Osteoblast (primary cell): Measurements from ENCODE around the gene SDHAF4. TPM values are rescaled to one million over a fixed set of nuclear protein-coding genes. Genes with fewer than 3 reads are reported as not detected.
A peak's percentile ranks its signal among the peaks of the same experiment; 100 is the strongest.

ENCODE experiments used
- DNase-seq: peaks from one replicate; pipeline ENCODE4 v3.0.0; 2011; ENCODE audit warnings: low spot score, mixed read lengths; ENCODE audit not compliant: insufficient read length; ENCODE audit errors: missing footprints
- H2AFZ ChIP-seq: 2 replicates; pipeline ENCODE4 v1.6.0; 2011; ENCODE audit warnings: mild to moderate bottlenecking, low read length
- H3K27ac ChIP-seq: 2 replicates; pipeline ENCODE4 v1.5.1; 2011; ENCODE audit warnings: mild to moderate bottlenecking, low read depth, low read length, moderate library complexity
- H3K27me3 ChIP-seq: 2 replicates; pipeline ENCODE4 v1.6.0; 2012; ENCODE audit warnings: mild to moderate bottlenecking, control low read depth, inconsistent platforms, low read length, moderate library complexity; ENCODE audit not compliant: insufficient read depth
- H3K36me3 ChIP-seq: 2 replicates; pipeline ENCODE4 v1.5.1; 2011; ENCODE audit warnings: mild to moderate bottlenecking, low read length, control low read depth, moderate library complexity; ENCODE audit not compliant: insufficient read depth
- H3K4me1 ChIP-seq: 2 replicates; pipeline ENCODE4 v1.5.1; 2011; ENCODE audit warnings: mild to moderate bottlenecking, low read length, control low read depth, moderate library complexity; ENCODE audit not compliant: insufficient read depth
- H3K4me2 ChIP-seq: 2 replicates; pipeline ENCODE4 v1.6.0; 2011; ENCODE audit warnings: mild to moderate bottlenecking, low read length; ENCODE audit not compliant: insufficient read depth
- H3K4me3 ChIP-seq: fragments of 200-600 bp; sonication (generic); 3 replicates; pipeline ENCODE4 v1.5.1; 2012; ENCODE audit warnings: mild to moderate bottlenecking, low read length, inconsistent platforms; ENCODE audit not compliant: insufficient read depth
- H3K79me2 ChIP-seq: 2 replicates; pipeline ENCODE4 v1.6.0; 2012; ENCODE audit warnings: mild to moderate bottlenecking, low read length, control low read depth, inconsistent platforms; ENCODE audit not compliant: insufficient read depth
- H3K9me3 ChIP-seq: 2 replicates; pipeline ENCODE4 v1.5.1; 2011; ENCODE audit warnings: low read depth, low read length, control low read depth
- H4K20me1 ChIP-seq: 2 replicates; pipeline ENCODE4 v1.6.0; 2012; ENCODE audit warnings: mild to moderate bottlenecking, low read length, control low read depth; ENCODE audit not compliant: insufficient read depth
- CTCF ChIP-seq: IDR thresholded peaks from 2 replicates; pipeline ENCODE4 v1.5.1; 2011; ENCODE audit warnings: mild to moderate bottlenecking, low read depth, low read length, moderate library complexity; ENCODE audit errors: extremely low read depth
- total RNA-seq: library from RNA; depleted of rRNA; stranded (reverse); fragments of >200 nt; gene quantifications from 2 replicates; pipeline ENCODE4 v1.2.3, GENCODE V29; 2012

The SDHAF4 gene
- 6.9 and 7.1 TPM in 2 replicates for total RNA-seq

DNA sequence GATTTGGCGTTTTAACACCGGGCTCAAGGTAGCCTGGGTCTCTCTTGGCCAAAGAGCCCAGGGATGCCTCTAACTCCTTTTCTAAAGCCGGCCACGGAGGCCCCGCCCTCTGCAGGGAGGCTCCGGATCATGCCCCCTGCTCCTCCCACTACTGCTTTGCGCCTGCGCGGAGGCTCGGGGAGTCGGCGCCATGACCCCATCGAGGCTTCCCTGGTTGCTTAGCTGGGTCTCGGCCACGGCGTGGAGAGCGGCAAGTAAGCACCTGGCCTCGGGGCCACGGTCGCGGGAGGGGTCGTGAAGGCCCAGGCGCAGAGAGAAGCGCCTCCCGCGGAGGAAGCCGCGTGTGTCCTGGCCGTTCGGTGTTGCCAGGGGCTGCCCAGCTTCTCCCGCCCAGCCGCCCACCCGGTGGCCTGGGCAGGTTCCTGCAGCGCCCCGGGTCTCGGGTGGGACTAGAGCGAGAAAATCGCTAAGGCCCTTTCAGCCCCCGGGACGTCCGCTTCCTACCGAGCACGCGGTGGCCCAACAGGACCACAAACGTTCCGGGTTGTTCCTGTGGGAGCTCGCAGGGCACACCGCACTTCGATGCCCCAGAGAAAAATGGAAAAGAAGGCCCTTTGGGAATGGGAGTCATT is at the start of gene SDHAF4:
Gene SDHAF4 (plus strand): TSS at position 180 of the 632 bp plus-strand sequence. CDS start 11 bp downstream, at position 191.
- Histone ChIP-seq H3K27me3 (no peaks in the 10 kb centered on the region), H3K36me3 (no peaks in the 10 kb centered on the region), H2AFZ (peak within 1 kb of the TSS; percentile 99), H3K79me2 (peaks cover 16% of the 10 kb centered on the region), H3K9me3 (no peaks in the 10 kb centered on the region), H3K4me3 (peak within 1 kb of the TSS; percentile 98), H3K4me1 (peaks cover 8% of the 10 kb centered on the region), H4K20me1 (no peaks in the 10 kb centered on the region), H3K4me2 (peak within 1 kb of the TSS; percentile 98), H3K27ac (peak within 1 kb of the TSS; percentile 85)
- TF ChIP-seq CTCF, result no peak
- DNase-seq, result peak; percentile 98

GRCh38 chr6:70518723-70519122 is 48.0 kb upstream of the SDHAF4 start:
- H3K4me2 ChIP-seq, result no peak overlapping the region
- no peaks in the 10 kb centered on the region for H3K27me3 ChIP-seq
- no peaks in the 10 kb centered on the region for H3K36me3 ChIP-seq
- no peak for TF ChIP-seq CTCF
- no peaks in the 10 kb centered on the region for H4K20me1 ChIP-seq
- H2AFZ ChIP-seq, result no peak overlapping the region
- no peak for DNase-seq
- H3K4me3 ChIP-seq, result no peak overlapping the region
- no peak overlapping the region for H3K27ac ChIP-seq
- no peaks in the 10 kb centered on the region for H3K4me1 ChIP-seq
- no peaks in the 10 kb centered on the region for H3K9me3 ChIP-seq
- H3K79me2 ChIP-seq, result no peaks in the 10 kb centered on the region

DNA sequence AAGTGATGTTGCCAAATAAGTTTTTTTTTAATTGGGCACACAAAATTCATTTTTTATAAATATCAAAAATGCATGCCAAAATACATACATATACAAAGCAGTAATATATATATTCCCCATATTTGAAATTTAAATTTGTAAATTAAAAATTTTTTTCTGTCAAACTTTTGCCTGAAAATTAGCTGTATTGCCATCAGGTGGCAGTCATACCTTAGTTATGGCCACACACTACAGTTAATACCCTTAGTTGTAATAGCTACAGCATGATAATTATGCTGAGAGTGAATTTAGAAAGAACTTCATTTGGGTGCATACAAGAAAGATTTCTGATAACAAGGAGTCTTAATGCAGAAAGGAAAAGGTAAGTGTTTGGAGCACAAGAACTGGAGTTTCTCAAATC is 46.2 kb upstream of the SDHAF4 start:
- H3K4me1 ChIP-seq, result no peaks in the 10 kb centered on the region
- H3K27me3 ChIP-seq, result no peaks in the 10 kb centered on the region
- H3K9me3 ChIP-seq, result no peaks in the 10 kb centered on the region
- no peaks in the 10 kb centered on the region for H3K79me2 ChIP-seq
- H2AFZ ChIP-seq, result no peak overlapping the region
- no peak overlapping the region for H3K4me2 ChIP-seq
- no peak overlapping the region for H3K27ac ChIP-seq
- no peaks in the 10 kb centered on the region for H4K20me1 ChIP-seq
- DNase-seq, result no peak
- H3K4me3 ChIP-seq, result no peak overlapping the region
- peak; percentile 50 for TF ChIP-seq CTCF
- H3K36me3 ChIP-seq, result no peaks in the 10 kb centered on the region

DNA sequence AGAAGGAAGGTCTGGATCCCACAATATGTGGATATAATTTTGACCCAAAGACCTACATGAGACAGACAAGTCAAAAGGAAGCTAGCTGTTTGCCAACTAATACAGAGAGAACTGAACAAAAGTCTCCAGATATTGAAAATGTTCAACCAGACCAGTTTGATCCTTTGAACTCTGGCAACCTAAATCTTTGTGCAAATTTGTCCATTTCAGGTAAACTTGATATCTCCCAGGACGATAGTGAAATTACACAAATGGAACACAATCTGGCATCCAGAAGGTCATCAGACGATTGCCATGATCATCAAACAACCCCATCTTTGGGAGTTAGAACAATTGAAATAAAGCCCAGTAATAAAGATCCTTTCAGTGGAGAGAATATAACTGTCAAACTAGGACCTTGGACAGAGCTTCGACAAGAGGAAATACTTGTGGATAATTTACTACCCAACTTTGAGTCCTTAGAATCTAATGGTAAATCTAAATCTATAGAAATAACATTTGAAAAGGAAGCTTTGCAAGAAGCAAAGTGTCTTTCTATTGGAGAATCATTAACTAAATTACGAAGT is 41.9 kb upstream of the SDHAF4 start:
- DNase-seq, result no peak
- no peaks in the 10 kb centered on the region for H3K36me3 ChIP-seq
- H3K4me3 ChIP-seq, result no peak overlapping the region
- TF ChIP-seq CTCF, result no peak
- H3K4me2 ChIP-seq, result no peak overlapping the region
- H3K27ac ChIP-seq, result no peak overlapping the region
- no peaks in the 10 kb centered on the region for H3K9me3 ChIP-seq
- no peaks in the 10 kb centered on the region for H3K79me2 ChIP-seq
- peaks cover 10% of the 10 kb centered on the region for H3K4me1 ChIP-seq
- no peaks in the 10 kb centered on the region for H3K27me3 ChIP-seq
- H4K20me1 ChIP-seq, result no peaks in the 10 kb centered on the region
- H2AFZ ChIP-seq, result no peak overlapping the region
